ENCODE results near the gene GDA. TPM values are rescaled to one million over a fixed set of nuclear protein-coding genes. Genes with fewer than 3 reads are reported as not detected.

Gene GDA
- total and polyA plus RNA-seq, 8 donors = 0.25 to 7.5 (median 3.5) TPM; not detected in 2

- intact Hi-C loops (cut with DNase I; ENCODE audit: low total_unique reads) = no loop called here
- 54 to 80% (median 70%) methylated on average over 3 of the region's 3 CpGs for WGBS, 5 donors
Measured at GRCh38 chr9:72199238-72199637, 50.0 kb downstream of the GDA start.

GRCh38 chr9:72200452-72200851, 51.2 kb downstream of the GDA start:
- intact Hi-C loops (cut with DNase I; ENCODE audit: low total_unique reads) = no loop called here
- Histone ChIP-seq H3K27me3 (no peaks in the 10 kb centered on the region), H3K36me3 (no peaks in the 10 kb centered on the region), H3K4me3 (no peak overlapping the region), H3K4me1 (no peaks in the 10 kb centered on the region), H3K9me3 (no peaks in the 10 kb centered on the region), H3K27ac (no peak overlapping the region)
- WGBS, 5 donors = 79 to 86% (median 85%) methylated on average over 6 of the region's 6 CpGs
- DNase-seq = no peak
- TF ChIP-seq CTCF (IDR thresholded peaks at IDR 0.05) (no peak), POLR2AphosphoS5 (IDR thresholded peaks at IDR 0.05) (no peak), POLR2A (IDR thresholded peaks at IDR 0.05) (no peak), EP300 (IDR thresholded peaks at IDR 0.05) (no peak)

More at GRCh38 chr9:72199238-72199637, 50.0 kb downstream of the GDA start:
- TF ChIP-seq POLR2A (IDR thresholded peaks at IDR 0.05) = no peak
- no peak for TF ChIP-seq POLR2AphosphoS5 (IDR thresholded peaks at IDR 0.05)
- no peak for TF ChIP-seq CTCF (IDR thresholded peaks at IDR 0.05)
- TF ChIP-seq EP300 (IDR thresholded peaks at IDR 0.05) = no peak
- Histone ChIP-seq H3K4me3 (no peak overlapping the region), H3K9me3 (no peaks in the 10 kb centered on the region), H3K27ac (no peak overlapping the region), H3K4me1 (no peaks in the 10 kb centered on the region), H3K36me3 (no peaks in the 10 kb centered on the region), H3K27me3 (no peaks in the 10 kb centered on the region)
- DNase-seq = no peak

GRCh38 chr9:72202009-72202408, 52.8 kb downstream of the GDA start:
- intact Hi-C loops (cut with DNase I; ENCODE audit: low total_unique reads) = no loop called here
- no peak overlapping the region for H3K27ac ChIP-seq
- 63 to 69% (median 64%) methylated on average over 5 of the region's 5 CpGs for WGBS, 5 donors

GRCh38 chr9:72203205-72203803, 54.1 kb downstream of the GDA start:
- Histone ChIP-seq H3K36me3 (no peaks in the 10 kb centered on the region), H3K27me3 (no peaks in the 10 kb centered on the region), H3K27ac (no peak overlapping the region), H3K4me3 (no peak overlapping the region), H3K9me3 (no peaks in the 10 kb centered on the region), H3K4me1 (no peaks in the 10 kb centered on the region)
- peak in 1 of 2 donors; percentile 73 for DNase-seq
- 63 to 70% (median 66%) methylated on average over 3 of the region's 3 CpGs for WGBS, 5 donors
- TF ChIP-seq CTCF (IDR thresholded peaks at IDR 0.05) (peak in 3 of 7 experiments; percentile 17 to 36 (median 21)), POLR2AphosphoS5 (IDR thresholded peaks at IDR 0.05) (no peak)
- intact Hi-C loops (cut with DNase I; ENCODE audit: low total_unique reads) = no loop called here

More at GRCh38 chr9:72202009-72202408, 52.8 kb downstream of the GDA start:
- H3K36me3 ChIP-seq = no peaks in the 10 kb centered on the region
- no peaks in the 10 kb centered on the region for H3K4me1 ChIP-seq
- DNase-seq = no peak
- no peaks in the 10 kb centered on the region for H3K9me3 ChIP-seq
- no peak overlapping the region for H3K4me3 ChIP-seq
- H3K27me3 ChIP-seq = no peaks in the 10 kb centered on the region
- TF ChIP-seq POLR2A (IDR thresholded peaks at IDR 0.05) (no peak), POLR2AphosphoS5 (IDR thresholded peaks at IDR 0.05) (no peak), CTCF (IDR thresholded peaks at IDR 0.05) (no peak)
